Pulmonary artery endothelial cell (primary cell): Measurements from ENCODE around the gene PATE4. TPM values are rescaled to one million over a fixed set of nuclear protein-coding genes. Genes with fewer than 3 reads are reported as not detected.
"Not testable (repeated sequence)": the region's sequence is repeated elsewhere in the genome, so short reads cannot be mapped to it uniquely, and the experiment has no call there.

ENCODE experiments used
- DNase-seq: peaks from one replicate; pipeline ENCODE4 v3.0.0-alpha.2; 2011; ENCODE audit warnings: low read depth, low spot score
- total RNA-seq: library from RNA; depleted of rRNA; stranded (reverse); fragments of >200 nt; gene quantifications from 2 replicates; pipeline ENCODE4 v1.2.3, GENCODE V29; 2014

The PATE4 gene, protein sequence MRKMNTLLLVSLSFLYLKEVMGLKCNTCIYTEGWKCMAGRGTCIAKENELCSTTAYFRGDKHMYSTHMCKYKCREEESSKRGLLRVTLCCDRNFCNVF
- not detected in 2 replicates for total RNA-seq

DNA sequence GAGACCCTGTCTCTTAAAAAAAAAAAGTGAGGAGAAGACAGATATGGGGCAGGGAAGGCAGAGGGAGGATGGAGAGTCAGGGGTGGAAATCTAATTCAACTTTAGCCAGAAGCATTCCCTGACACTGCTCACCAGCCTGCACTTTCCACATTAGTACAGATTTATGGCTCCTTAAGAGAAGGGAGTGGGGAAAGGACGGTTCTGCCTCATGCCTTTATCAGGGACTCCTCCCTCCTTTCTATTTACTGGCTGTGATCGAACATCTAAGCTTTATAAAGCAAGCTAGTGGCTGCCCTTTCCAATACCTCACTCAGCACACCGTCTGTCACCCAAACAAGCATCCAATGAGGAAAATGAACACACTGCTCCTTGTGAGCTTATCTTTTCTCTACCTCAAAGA, at the start of gene PATE4:
Gene PATE4 (plus strand): TSS at position 301 of the 400 bp plus-strand sequence. CDS start 44 bp downstream, at position 345.
- DNase-seq = no peak

DNA sequence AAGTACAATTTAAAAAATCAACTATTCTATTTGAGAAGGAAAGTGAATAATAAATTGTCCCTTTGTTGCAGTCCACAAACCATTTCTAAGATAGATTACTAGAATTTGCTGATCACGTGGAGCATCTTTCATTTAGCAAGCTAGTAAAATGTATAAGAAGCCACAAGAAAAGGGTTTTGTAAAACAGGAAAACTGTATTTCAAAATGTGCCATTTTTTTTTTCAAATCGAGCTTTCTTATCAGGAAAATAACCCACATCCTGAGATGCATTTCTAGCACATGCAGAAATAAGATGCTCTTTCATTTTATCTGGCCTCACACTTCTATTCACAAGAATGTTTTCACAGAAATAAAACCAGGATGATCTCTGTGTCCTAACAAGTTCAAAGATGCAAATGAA, 48.4 kb upstream of the PATE4 start:
- DNase-seq = no peak

DNA sequence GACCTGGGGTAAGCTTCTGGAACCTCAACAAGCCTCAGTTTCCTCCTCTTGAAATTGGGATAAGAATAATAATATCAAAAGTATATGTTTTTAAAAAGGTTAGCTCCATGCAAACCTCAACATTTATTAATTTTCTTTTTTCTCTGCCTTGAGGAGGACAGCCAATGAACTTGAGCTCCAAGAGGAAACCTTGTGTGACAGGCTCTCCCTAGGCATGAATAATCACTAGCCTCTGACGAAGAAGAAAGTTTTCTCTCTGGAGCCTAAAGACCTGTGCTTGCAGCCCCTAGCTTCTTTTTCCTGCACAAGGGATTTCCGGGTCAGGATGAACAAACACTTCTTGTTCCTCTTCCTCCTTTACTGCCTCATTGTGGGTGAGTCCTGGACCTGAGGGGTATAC, 45.3 kb upstream of the PATE4 start, which contains the start of gene PATE3:
Gene PATE3 (plus strand): TSS at position 301 of the 400 bp plus-strand sequence. CDS start 25 bp downstream, at position 326.
- no peak for DNase-seq

DNA sequence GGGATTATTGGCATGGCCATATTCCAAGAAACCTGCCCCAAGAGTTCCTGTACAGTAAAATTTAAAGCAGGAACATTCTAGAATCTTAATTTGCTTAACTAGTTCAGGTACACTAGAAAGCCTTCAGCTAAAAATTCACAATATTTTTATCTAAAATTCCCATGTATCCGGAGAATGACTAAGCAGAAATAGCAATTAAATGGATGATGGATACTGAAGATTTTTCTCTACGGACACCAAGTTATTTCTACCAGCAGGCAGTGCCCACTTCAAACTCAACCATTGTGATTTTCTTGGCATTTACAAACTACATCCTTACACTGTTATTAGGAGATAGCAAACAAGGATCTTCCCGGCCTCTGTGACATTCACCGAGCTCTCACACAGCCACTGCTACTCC, 42.3 kb upstream of the PATE4 start:
- DNase-seq = no peak

DNA sequence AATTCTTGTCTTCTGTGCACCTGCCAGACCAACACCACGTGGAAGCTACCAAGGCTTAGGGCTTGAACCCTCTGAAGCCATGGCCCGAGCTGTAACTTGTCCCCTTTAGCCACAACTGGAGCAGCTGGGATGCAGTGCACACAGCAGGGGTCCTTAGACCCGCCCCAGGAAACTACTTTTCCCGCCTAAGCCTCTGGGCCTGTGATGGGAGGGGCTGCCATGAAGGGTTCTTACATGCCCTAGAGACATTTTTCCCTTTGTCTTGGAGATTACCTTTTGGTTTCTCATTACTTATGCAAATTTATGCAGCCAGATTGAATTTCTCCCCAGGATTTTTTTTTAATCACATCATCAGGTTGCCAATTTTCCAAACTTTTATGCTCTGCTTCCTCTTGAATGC, 35.5 kb upstream of the PATE4 start:
- DNase-seq = no peak

DNA sequence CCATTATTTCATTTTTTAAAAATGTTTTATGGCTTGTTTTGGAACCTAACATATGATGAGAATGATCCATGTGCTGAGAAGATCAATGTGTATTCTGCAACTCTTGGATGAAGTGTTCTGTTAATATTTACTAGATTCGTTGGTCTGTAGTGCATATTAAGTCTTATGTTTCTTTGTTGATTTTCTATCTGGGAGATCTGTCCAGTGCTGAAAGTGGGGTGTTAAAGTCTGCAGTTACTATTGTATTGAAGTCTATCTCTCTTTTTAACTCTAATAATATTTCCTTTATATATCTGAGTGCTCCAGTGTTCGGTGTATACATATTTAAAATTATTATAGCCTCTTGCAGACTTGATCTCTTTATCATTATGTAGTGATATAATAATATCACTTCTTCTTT, 33.3 kb upstream of the PATE4 start:
- no peak for DNase-seq

DNA sequence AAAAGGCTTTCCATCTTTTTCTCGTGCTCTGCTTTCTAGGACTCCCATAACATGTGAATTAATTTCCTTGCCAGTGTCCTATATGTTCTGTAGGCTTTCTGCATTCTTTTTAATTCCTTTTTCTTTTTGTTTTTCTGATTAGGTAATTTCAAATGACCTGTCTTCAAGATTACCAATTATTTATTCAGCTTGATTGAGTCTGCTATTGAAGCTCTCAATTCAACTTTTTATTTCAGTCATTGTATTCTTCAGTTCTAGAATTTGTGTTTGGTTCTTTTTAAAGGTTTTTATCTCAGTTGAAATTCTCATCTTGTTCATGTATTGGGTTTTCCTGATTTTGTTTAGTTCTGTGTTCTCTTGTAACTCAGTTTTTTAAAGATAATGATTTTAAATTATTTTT, 30.7 kb upstream of the PATE4 start:
- DNase-seq = no peak

DNA sequence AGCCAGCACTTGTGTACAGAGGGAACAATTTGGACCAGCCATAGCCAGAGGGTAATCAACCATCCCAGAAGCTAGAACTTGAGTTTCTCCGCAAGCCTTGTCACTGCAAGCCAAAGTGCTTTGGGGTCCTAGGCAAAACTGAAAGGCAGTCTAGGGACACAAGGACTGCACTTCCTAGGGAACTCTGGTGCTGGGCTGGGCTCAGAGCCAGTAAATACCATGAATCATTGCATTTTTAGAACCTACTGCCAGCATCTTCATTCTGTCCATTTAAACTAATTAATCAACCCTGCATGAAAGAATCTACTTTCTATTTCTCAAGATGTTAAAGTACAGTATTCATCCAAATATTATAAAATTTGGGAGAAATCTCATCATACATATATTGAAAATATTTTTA, 25.2 kb upstream of the PATE4 start:
- no peak for DNase-seq

DNA sequence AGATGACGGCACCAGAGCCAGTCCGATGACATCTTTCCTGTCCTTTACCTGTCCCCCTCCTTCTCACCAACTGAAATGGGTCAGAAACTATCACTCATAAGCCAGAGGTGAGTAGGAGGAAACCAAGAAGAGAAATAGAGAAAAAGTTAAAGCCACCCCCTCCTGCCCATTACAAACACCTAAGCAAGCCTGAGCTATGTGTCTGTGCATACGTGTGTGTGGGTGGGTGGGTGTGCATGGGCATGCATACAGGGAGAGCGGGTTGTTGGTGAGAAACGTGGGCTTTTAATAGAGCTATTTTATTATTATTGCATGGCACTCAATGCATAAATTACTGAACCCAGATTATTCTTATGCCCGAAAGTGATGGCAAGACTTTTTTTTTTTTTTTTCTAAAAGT, 2.6 kb downstream of the PATE4 start:
- no peak for DNase-seq

DNA sequence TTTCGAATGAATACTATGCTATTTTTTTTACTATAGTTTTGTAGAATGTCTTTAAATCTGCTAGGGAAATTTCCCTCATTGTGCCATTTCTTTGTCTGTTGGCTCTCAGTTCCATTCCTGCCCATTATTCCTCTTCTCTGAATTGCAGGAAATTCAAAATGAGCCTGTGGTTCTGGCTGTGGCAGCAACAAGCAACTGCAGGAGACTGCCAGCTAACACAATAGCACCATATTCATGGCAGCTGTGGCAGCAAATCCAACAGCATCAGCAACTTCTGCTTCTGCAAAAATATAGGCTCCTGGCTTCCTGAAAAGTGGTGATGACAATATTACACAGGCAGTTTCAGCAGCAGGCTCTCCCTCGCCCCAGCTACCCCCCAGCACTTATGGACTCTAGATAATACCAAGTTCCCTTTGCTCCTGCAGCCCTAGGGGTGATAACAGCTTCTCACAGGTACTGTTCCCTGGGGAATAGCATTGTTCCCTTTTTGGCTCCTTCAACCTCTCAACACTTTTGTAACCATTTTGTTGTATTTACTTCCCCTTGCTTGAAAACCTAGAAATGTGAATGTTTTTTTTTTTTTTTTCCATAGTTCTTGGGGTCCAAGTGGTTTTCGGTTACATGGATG, 9.3 kb downstream of the PATE4 start:
- DNase-seq = no peak

DNA sequence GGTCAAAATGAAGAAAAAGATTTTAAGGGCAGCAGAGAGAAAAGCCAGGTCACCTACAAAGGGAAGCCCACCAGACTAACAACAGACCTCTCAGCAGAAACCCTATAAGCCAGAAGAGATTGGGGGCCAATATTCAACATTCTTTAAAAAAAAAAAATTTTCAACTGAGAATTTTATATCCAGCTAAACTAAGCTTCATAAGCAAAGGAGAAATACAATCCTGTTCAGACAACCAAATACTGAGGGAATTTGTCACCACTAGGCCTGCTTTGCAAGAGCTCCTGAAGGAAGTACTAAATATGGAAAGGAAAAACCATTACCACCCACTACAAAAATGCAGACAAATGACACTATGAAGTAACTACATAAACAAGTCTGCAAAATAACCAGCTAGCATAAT, 13.1 kb downstream of the PATE4 start:
- no peak for DNase-seq

DNA sequence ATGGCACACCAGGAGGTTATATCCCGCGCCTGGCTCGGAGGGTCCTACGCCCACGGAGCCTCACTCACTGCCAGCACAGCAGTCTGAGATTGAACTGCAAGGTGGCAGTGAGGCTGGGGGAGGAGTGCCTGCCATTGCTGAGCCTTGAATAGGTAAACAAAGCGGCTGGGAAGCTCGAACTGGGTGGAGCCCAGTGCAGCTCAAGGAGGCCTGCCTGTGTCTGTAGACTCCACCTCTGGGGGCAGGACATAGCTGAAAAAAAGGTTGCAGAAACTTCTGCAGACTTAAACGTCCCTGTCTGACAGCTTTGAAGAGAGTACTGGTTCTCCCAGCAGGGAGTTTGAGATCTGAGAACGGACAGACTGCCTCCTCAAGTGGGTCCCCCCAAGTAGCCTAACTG, 24.6 kb downstream of the PATE4 start:
- not testable (repeated sequence) for DNase-seq

DNA sequence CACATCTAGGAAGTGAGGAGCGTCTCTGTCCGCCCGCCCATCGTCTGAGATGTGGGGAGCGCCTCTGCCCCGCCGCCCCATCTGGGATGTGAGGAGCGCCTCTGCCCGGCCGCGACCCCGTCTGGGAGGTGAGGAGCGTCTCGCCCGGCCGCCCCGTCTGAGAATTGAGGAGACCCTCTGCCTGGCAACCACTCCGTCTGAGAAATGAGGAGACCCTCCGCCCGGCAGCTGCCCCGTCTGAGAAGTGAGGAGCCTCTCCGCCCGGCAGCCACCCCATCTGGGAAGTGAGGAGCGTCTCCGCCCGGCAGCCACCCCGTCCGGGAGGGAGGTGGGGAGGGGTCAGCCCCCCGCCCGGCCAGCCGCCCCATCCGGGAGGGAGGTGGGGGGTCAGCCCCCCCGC, 29.7 kb downstream of the PATE4 start:
- not testable (repeated sequence) for DNase-seq

DNA sequence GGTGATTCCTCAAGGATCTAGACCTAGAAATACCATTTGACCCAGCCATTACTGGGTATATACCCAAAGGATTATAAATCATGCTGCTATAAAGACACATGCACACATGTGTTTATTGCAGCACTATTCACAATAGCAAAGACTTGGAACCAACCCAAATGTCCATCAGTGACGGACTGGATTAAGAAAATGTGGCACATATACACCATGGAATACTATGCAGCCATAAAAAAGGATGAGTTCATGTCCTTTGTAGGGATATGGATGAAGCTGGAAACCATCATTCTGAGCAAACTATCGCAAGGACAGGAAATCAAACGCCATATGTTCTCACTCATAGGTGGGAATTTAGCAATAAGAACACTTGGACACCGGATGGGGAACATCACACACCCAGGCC, 32.2 kb downstream of the PATE4 start:
- not testable (repeated sequence) for DNase-seq

DNA sequence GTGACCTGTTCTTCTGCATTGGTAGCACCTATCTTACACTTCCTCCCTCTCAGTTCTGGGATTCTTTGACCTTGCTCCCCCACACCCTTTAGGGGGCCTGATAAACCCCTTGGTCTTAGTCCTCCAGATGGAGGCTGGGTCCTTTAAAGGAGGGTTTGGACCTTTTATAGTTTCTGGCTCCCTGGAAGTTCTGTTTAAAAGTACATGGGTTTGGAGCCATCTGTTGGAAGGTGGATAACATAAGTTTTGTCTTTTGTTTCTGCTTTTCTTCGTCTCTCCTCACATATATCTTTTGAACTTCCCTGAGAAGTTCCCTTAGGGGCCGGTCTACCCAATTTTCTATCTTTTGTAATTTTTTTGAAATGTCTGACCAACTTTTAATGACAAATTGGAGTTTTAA, 36.4 kb downstream of the PATE4 start:
- DNase-seq = no peak

DNA sequence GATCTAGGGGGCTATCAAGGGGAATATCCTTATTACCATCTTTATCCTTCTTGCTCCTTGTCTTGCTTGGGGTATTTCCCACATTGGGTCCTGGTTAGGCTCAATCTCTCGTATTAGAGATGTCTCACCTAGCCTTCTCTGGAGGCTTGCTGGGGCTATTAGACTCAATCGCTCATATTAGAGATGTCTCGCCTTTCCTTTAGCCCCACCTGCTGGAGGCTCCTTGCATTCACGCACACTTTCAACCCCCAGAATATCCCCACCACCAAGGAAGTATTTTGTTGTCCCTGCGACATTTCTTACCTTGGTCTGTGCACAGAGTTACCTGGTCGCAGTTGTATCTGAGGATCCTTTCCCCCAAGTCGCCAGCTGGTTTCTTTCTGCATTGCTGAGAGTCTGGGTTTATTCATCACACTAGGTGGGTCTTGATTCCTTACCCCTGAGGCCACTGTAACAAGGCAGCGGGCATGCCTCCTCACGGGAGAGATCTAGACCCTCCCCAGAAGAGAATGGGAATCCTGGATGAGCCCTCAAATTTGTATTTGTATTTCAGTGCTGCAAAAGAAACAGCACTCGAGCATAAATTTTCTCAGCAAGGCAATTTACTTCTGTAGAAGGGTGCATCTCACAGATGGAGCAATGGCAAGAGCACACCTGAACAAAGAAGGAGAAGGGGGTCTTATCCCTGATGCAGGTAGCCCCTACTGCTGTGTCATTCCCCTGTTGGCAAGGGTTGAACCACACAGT, 38.4 kb downstream of the PATE4 start:
- DNase-seq = no peak

DNA sequence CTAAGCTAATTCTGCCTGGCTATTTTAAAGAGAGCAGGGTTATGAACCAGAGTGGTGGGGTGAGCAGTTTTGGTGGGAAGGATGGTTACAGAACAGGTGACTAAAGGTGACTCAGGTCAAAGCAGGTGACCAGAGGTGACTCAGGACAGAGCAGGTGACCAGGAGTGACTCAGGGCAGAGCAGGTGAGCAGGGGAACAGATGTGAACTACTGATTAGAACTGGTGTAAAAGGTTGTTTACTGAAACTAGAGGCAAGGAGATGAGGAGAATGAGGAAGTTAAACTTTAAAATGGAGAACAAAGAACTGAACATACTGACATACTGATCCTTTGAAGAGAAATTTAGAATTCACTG, 39.0 kb downstream of the PATE4 start:
- DNase-seq = no peak

DNA sequence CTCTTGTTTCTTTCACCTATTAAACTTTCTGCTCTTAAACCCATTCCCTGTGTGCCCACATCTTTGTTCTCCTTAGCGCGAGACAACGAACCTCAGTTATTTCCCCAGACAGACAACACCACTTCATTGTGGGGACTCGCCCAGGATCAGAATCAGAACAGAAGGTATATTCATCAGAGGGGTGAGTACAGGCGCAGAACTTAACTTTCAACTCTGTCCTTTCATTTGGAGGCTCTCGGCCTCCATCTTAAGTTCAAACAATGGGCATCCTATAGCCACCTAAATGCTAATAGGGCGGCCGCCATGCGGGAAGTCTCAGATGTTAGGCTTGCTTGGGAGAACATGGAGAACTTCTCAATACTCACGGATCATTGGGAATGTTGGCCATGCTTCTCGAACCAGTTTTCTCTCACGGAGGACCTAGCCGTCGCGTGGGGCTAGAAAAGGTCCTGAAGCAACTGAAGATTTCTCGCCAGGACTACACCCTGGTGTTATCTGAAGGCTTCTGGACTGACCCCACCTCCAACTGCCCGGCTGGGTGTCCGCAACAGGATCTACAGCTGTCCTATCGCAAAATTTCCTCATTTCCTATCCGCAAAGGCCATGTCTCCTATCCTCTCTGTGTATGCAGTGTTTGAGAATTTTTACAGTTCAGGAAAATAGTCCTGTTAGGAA, 40.9 kb downstream of the PATE4 start:
- no peak for DNase-seq

DNA sequence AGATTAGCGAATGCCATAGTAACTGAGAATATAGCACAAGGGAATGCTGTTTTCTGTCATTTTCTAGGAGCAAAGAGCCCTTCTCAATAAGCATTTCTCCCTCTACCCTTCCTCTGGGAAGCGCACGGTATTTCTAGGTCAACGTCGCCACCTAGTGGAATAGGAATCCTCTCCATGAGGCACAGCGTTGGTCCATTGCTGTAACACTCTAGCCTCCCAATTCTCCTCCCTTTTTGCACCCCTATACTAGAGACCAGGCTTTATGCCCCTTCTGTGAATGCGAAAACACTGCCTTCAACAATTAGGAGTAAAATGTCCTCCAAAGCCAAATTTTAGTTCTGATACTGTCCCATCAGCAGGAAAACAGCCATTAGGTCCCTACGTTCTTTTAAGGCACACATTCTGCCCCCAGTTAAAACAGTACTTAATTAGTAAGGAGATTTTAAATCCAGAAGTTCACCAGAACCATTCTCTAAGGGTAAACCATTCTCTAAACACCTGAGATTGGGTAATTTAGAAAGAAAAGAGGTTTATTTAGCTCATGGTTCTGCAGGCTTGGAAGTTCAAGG, 41.5 kb downstream of the PATE4 start:
- peak; percentile 40 for DNase-seq

DNA sequence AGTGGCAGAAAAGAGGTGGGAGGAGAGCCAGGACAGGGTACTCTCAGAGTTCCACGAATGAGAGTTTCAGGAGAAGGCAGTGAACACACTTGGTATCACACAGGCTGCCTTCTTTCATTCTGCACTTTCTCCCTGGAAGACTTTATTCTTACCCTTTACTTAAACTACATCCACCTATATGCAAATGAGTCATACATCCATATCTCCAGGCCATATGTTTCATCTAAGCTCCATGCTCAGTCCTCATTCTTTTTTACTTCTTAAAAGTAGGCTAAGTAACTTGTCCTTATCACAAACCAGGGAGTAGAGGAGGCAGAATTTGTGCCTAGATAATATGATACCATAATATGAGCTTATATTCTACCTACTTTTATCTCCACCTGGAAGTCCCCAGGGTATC, 48.2 kb downstream of the PATE4 start:
- no peak for DNase-seq

DNA sequence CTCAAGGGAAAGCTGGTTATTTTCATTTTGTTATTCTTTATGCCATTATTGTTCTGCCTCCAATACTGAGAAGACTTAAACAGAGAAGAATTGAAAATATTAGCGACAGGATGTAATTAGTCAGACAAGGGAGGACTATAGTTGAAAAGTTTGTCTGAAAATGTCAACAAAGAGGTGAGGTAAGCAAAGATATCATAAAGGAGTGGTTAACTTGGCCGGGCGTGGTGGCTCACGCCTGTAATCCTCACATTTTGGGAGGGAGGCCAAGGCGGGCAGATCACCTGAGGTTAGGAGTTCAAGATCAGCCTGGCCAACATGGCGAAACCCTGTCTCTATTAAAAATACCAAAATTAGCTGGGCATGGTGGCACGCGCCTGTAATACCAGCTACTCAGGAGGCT, 50.3 kb downstream of the PATE4 start:
- no peak for DNase-seq

DNA sequence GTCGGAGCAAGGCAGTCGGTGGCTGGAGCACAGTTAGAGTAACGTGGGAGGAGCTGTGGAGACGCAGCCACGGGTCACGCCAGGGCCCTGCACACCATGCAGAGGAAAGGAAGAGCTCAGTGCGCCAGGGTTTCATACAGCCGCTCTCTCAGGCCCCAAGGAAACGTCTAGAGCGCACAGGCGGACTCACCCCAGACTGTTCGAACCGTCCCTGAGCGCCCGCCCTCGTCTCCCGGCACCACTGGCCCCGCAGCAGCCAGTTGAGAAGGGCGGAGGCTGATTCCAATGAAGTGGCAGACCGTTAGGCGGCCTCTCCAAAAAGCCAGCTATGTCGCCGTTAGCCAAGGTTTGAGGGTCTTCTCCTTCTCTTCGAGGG, 53.9 kb downstream of the PATE4 start:
- DNase-seq = no peak
